Measurements from ENCODE around the gene FRMPD1. TPM values are rescaled to one million over a fixed set of nuclear protein-coding genes. Genes with fewer than 3 reads are reported as not detected.

The FRMPD1 gene
- polyA plus RNA-seq, 3 donors from 2014 or later: not detected

DNA sequence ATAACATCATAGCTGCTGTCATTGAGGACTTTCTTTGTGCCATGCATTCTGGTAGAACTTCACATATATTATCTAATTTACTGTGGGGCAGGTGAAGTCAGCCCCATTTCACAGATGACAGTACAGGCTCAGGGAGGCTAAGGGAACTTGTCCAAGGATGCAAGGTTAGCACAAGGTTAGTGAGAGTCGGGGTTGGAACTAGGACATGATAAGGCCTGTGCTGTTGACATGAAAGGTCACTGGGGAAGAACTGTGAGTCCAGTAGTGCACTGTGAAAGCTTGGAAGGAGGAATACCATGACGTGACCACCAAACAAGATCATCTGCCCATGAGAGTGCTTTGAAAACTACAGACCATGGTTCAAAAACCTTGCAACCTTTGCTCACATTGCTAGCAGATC, 26.7 kb downstream of the FRMPD1 start:
- no peaks in the 10 kb centered on the region for H3K9me3 Mint-ChIP-seq
- no peak overlapping the region for H3K27ac Mint-ChIP-seq

DNA sequence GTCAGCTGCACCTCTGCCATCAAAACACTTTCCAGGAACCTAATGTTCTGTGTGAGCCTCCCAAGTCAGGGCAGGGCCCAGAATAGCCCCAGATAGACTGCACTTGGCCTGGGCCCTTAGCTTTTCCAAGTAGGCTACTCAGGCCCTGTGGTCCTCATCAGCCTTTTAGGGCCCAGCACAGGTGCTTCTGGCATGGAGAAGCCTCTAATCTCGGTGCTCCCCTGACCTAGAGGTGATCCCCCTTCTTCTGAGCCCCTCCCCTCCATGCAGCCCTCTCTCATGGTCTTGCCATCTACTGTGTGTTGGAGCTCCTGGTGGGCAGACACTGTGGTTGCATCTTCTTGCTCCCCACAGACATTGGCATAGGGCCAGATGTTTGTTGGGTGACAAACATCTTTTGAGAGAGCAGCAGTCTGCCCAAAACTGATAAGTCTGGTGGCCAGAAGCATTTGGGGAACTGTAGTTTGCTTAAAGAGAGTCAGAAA, 28.1 kb downstream of the FRMPD1 start:
- peak in 1 of 3 donors; percentile 2 for DNase-seq
- no peaks in the 10 kb centered on the region for H3K36me3 Mint-ChIP-seq
- H3K27ac Mint-ChIP-seq: no peak overlapping the region
- no peak overlapping the region for H3K4me3 Mint-ChIP-seq
- H3K27me3 Mint-ChIP-seq (ENCODE audit: low read depth in 3 of 3): peaks cover 5 to 7% (median 6%) of the 10 kb centered on the region in 3 donors
- no peaks in the 10 kb centered on the region for H3K4me1 Mint-ChIP-seq
- H3K9me3 Mint-ChIP-seq: no peaks in the 10 kb centered on the region

More for the DNA sequence above, 26.7 kb downstream of the FRMPD1 start:
- no peak overlapping the region for H3K4me3 Mint-ChIP-seq
- H3K4me1 Mint-ChIP-seq: no peaks in the 10 kb centered on the region
- no peak for DNase-seq
- H3K36me3 Mint-ChIP-seq: no peaks in the 10 kb centered on the region
- peaks cover 3 to 6% (median 4%) of the 10 kb centered on the region in 3 donors for H3K27me3 Mint-ChIP-seq (ENCODE audit: low read depth in 3 of 3)

DNA sequence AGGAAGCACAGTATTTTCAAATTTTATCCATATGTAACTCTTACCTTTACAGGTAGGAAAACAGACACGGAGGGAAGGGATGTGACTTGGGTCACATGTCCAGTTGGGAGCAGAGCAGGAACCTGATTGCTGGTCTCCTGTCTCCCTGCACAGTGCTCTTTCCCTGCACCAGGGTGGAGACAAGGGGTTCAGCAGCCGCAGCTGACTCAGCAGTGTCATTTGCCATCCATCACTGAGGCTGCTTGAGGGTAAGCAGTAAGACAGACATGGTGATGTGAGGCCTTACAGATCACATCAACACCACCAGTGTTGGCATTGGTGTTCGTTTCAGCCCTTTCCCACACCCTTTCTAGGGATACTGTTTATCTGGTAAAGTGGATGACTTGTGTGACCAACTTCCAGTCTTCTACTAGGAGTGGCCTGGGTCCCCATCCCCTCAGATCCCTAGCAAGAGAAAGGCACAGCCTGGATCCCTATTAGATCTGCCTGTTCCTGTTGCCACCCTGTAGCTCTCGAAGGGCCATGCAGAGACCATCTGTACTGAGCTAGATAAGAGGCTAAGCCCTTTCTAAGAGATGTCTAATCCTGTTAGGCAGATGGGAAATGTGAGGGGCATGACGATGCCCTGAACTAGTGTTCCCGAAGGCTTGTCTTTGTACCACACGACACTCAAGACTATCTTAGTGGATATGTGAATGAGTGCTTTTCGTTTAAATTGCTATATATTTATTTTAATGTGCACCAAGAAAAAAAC, 29.1 kb downstream of the FRMPD1 start:
- DNase-seq: no peak
- no peak overlapping the region for H3K27ac Mint-ChIP-seq
- H3K4me3 Mint-ChIP-seq: no peak overlapping the region
- no peaks in the 10 kb centered on the region for H3K36me3 Mint-ChIP-seq
- peaks cover 6 to 9% (median 7%) of the 10 kb centered on the region in 3 donors for H3K27me3 Mint-ChIP-seq (ENCODE audit: low read depth in 3 of 3)
- no peaks in the 10 kb centered on the region for H3K9me3 Mint-ChIP-seq
- no peaks in the 10 kb centered on the region for H3K4me1 Mint-ChIP-seq

DNA sequence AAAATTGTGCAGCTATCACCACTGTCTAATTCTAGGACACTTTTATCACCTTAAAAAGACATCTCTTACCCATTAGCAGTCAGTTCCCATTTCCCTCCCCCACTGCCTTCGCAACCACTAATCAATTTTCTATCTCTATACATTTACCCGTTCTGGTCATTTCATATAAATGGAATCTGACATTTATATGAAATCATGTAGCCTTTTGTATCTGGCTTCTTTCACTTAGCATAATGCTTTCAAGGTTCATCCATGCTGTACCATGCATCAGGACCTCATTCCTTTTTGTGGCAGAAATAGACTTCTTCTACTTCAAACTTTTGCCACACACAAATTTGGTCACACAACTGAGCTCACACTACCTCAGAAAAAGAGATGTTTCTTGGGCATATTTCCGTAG, 32.2 kb downstream of the FRMPD1 start:
- peaks cover 6 to 10% (median 9%) of the 10 kb centered on the region in 3 donors for H3K27me3 Mint-ChIP-seq (ENCODE audit: low read depth in 3 of 3)

DNA sequence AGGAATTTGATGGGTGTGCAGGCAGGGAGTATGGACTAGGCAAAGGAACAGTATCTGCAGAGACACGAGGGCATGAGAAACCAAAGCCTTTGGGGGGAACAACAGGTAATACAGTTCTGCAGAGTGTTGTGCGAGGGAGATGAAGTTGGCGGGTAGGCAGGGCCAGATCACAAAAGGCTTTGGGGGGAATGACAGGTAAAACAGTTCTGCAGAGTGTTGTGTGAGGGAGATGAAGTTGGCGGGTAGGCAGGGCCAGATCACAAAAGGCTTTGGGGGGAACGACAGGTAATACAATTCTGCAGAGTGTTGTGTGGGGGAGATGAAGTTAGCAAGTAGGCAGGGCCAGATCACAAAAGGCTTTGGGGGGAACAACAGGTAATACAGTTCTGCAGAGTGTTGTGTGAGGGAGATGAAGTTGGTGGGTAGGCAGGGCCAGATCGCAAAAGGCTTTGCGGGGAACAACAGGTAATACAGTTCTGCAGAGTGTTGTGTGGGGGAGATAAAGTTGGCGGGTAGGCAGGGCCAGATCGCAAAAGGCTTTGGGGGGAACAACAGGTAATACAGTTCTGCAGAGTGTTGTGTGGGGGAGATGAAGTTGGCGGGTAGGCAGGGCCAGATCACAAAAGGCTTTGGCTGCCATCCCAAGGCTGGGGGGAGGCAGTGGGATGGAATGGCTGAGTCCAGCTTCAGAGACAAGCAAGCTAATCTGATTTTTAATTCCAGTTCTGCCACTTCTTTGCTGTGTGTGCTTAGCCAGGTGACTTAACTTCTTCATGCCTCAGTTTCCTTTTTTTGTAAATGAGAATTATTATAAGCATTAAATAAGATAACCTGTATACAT, 33.0 kb downstream of the FRMPD1 start:
- DNase-seq: no peak
- H3K27me3 Mint-ChIP-seq (ENCODE audit: low read depth in 3 of 3): peaks cover 6 to 10% (median 7%) of the 10 kb centered on the region in 3 donors
- no peaks in the 10 kb centered on the region for H3K9me3 Mint-ChIP-seq
- no peaks in the 10 kb centered on the region for H3K36me3 Mint-ChIP-seq
- no peak overlapping the region for H3K4me3 Mint-ChIP-seq
- no peak overlapping the region for H3K27ac Mint-ChIP-seq
- H3K4me1 Mint-ChIP-seq: no peaks in the 10 kb centered on the region

More for the DNA sequence above, 32.2 kb downstream of the FRMPD1 start:
- no peaks in the 10 kb centered on the region for H3K4me1 Mint-ChIP-seq
- H3K9me3 Mint-ChIP-seq: no peaks in the 10 kb centered on the region
- no peak overlapping the region for H3K27ac Mint-ChIP-seq
- no peak overlapping the region for H3K4me3 Mint-ChIP-seq
- DNase-seq: no peak
- H3K36me3 Mint-ChIP-seq: no peaks in the 10 kb centered on the region

DNA sequence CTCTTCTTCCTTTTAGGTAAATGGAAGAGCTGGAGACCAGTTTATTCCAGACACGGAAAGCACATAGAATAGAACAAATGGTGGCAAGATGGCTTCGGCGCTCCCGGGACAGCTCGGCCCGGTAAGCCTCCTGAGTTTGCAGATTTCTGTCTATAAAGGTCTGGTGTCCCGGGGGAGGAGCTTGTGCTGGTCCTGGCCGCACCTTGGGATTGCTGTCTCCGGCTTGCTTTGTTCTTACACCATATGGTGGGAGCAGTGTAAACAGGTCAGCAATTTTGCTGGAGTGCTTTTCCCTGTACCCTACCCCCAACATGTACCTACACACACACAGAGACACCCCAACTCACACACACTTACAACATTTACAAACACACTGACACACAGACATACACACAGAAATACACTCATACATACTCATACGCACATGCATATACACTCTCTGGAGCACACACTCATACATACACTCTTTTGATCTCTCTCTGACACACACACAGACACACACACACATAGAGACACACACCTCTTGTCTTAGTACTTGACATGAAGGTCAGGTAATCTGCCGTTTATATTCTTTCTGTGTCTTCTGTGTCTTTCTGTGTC, 42.0 kb downstream of the FRMPD1 start:
- H3K36me3 Mint-ChIP-seq: no peaks in the 10 kb centered on the region
- H3K4me3 Mint-ChIP-seq: no peak overlapping the region
- H3K27me3 Mint-ChIP-seq (ENCODE audit: low read depth in 3 of 3): peaks cover 10 to 21% (median 12%) of the 10 kb centered on the region in 3 donors
- no peaks in the 10 kb centered on the region for H3K4me1 Mint-ChIP-seq
- DNase-seq: no peak
- no peaks in the 10 kb centered on the region for H3K9me3 Mint-ChIP-seq
- no peak overlapping the region for H3K27ac Mint-ChIP-seq

DNA sequence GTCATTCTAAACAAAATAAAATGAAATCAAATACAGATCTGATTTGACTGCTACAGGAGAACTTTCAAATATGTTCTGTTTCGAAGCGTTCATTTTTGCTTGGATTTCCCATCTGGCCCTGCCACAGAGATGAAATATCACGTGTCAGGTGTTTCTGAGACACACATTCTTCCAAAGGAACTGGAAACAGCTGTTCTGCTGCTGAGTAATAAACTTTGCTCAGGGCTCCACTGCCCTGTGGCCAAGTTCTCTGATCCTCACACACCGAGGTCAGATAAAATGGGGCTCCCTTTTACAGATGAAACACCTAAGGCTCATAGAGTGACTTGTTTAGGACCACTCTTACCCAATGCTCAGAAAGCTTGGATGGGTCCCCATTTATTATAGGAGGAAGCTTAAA, 42.5 kb downstream of the FRMPD1 start:
- Mint-ChIP-seq H3K27ac (no peak overlapping the region), H3K9me3 (no peaks in the 10 kb centered on the region), H3K4me1 (no peaks in the 10 kb centered on the region), H3K36me3 (no peaks in the 10 kb centered on the region), H3K4me3 (no peak overlapping the region), H3K27me3 (ENCODE audit: low read depth in 3 of 3) (peaks cover 12 to 23% (median 12%) of the 10 kb centered on the region in 3 donors)
- no peak for DNase-seq

DNA sequence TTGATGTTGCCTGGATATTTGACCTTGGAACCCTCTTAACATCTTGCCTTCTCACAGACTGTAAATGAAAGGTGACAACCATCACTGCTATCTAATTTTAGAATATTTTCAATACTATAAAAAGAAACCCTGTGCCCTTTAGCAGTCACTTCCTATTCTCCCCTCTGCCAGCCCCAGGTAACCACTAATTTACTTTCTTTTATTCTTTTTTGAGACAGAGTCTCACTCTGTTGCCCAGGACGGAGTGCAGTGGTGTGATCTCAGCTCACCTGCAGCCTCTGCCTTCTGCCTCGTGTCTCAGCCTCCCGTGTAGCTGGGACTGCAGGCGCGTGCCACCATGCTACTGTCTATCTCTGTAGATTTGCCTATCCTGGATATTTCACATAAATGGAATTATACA, 43.6 kb downstream of the FRMPD1 start:
- no peaks in the 10 kb centered on the region for H3K36me3 Mint-ChIP-seq
- no peak for DNase-seq
- H3K27me3 Mint-ChIP-seq (ENCODE audit: low read depth in 3 of 3): peaks cover 11 to 24% (median 12%) of the 10 kb centered on the region in 3 donors
- no peaks in the 10 kb centered on the region for H3K4me1 Mint-ChIP-seq
- H3K4me3 Mint-ChIP-seq: no peak overlapping the region
- H3K9me3 Mint-ChIP-seq: no peaks in the 10 kb centered on the region
- H3K27ac Mint-ChIP-seq: no peak overlapping the region

DNA sequence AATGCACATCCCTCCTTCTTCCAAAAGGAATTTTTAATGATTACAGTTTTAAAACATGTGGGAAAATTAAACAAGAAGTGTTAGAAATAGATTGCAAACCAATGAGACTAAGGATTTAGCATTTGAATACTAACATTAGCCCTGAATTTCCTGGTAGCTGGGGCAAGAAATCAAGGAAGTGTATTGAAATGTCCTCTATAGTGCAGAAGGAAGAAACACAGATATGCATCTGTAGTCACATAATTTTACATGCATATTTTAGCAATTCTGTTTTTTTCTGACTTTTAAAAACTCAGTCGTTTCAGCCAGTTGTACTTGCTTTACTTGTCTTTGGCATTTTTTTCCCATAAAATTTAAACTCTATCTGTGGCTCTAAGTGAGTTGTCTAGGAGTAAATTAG, 45.8 kb downstream of the FRMPD1 start:
- Mint-ChIP-seq H3K4me1 (no peaks in the 10 kb centered on the region), H3K9me3 (no peaks in the 10 kb centered on the region), H3K27me3 (ENCODE audit: low read depth in 3 of 3) (peaks cover 5 to 21% (median 12%) of the 10 kb centered on the region in 3 donors), H3K36me3 (no peaks in the 10 kb centered on the region), H3K4me3 (no peak overlapping the region), H3K27ac (no peak overlapping the region)
- no peak for DNase-seq

DNA sequence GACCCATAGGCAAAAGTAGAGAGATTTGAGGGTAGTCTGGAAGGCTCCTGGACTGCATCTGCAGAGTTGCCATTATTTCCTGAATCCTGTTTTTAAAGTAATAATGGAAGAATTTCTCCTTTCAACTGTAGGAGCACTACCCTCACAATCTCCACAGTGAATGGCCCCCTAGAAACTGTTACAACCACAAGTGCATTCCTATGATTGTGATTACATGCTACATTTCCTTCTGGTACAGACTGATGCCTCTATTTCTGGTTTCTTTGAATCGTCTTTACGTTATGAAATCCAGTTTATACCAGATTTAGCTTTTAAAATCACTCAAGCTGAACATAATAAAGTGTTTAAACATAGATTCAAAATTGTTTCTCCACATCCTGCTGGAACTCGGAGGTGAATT, 49.4 kb downstream of the FRMPD1 start:
- DNase-seq: no peak
- Mint-ChIP-seq H3K27ac (no peak overlapping the region), H3K4me1 (no peaks in the 10 kb centered on the region), H3K27me3 (ENCODE audit: low read depth in 3 of 3) (peaks cover 2 to 8% (median 3%) of the 10 kb centered on the region in 3 donors), H3K9me3 (no peaks in the 10 kb centered on the region), H3K4me3 (no peak overlapping the region), H3K36me3 (no peaks in the 10 kb centered on the region)

DNA sequence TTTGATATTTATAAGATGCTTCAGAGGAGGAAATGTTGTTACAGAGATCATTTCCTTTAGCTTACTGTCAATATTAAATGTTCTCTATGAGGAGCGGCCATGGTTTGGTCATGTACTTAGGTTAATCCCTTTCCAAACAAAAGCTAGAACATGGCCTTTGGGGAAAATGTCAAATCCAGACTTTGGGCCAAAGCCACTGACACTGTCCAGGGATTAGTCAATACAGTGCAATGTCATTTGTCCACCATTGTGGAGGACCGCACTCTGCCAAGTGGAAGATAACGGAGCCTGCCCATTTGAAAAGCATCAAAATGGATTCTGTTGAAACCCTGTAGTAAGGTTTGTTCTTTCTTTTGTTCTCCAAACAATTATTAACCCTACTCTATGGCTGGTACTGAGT, 50.1 kb downstream of the FRMPD1 start:
- Mint-ChIP-seq H3K27me3 (ENCODE audit: low read depth in 3 of 3) (peaks cover 2 to 5% (median 3%) of the 10 kb centered on the region in 3 donors), H3K36me3 (no peaks in the 10 kb centered on the region), H3K4me1 (no peaks in the 10 kb centered on the region), H3K4me3 (no peak overlapping the region), H3K27ac (no peak overlapping the region), H3K9me3 (no peaks in the 10 kb centered on the region)
- no peak for DNase-seq

DNA sequence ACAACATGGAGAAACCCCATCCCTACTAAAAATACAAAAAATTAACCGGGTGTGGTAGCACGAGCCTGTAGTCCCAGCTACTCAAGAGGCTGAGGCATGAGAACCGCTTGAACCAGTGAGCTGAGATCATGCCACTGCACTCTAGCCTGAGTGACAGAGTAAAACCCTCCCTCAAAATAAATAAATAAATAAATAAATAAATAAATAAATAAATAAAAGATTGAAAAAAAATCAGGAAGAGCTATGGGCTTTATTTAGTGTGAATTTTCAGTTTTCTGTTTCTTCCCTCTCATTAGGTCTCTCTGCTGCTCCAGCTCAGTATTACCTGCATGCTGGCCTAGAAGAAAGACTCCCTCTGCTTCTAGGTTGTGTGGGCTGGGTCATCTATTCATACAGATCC, 55.0 kb downstream of the FRMPD1 start:
- Mint-ChIP-seq H3K4me3 (no peak overlapping the region), H3K27ac (no peak overlapping the region), H3K4me1 (no peaks in the 10 kb centered on the region), H3K36me3 (no peaks in the 10 kb centered on the region), H3K9me3 (no peaks in the 10 kb centered on the region), H3K27me3 (ENCODE audit: low read depth in 3 of 3) (peaks cover 0 to 6% (median 1%) of the 10 kb centered on the region in 3 donors)
- no peak for DNase-seq

DNA sequence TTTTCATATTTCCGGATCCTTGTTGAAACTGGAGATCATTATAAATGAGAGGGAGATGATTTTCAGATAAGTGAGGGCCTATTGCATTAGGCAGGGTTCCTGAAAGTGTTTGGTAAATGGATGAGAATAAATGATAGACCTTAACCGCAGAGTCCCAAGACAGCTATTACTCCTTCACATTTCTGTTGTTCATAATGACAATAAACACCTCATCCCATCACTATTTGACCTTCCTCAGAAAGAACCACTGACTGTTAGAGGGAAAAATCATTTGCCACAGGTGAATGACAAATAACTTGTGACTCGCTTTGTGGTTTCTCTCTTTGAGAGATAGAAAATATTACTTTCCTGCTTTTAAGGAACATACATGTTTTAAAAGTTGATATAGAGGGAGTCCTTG, 55.5 kb downstream of the FRMPD1 start:
- H3K9me3 Mint-ChIP-seq: no peaks in the 10 kb centered on the region
- DNase-seq: no peak
- no peaks in the 10 kb centered on the region for H3K4me1 Mint-ChIP-seq
- H3K36me3 Mint-ChIP-seq: no peaks in the 10 kb centered on the region
- H3K27ac Mint-ChIP-seq: no peak overlapping the region
- H3K27me3 Mint-ChIP-seq (ENCODE audit: low read depth in 3 of 3): peaks cover 0 to 5% (median under 1%) of the 10 kb centered on the region in 3 donors
- no peak overlapping the region for H3K4me3 Mint-ChIP-seq

DNA sequence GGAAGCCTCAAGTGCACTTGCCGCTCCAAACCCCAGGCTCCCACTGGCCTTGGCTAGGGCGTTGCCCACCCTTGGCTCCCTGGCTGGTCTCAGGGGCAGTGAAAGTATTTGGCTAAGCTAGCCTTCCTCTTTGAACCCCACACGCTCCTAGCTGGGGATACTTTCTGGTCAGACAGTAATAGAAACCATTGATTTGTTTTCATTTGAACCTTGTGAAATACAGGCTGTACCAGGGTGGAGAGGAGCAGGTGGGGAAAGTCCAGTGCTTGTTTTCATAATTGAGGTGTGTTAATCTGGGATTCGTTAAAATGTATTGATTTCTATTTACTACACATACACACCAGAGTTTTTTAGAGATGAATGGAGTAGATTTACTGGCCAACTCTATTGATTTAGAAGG, 57.0 kb downstream of the FRMPD1 start:
- H3K9me3 Mint-ChIP-seq: no peaks in the 10 kb centered on the region
- H3K27ac Mint-ChIP-seq: no peak overlapping the region
- no peaks in the 10 kb centered on the region for H3K4me1 Mint-ChIP-seq
- no peak for DNase-seq
- H3K36me3 Mint-ChIP-seq: no peaks in the 10 kb centered on the region
- peaks cover 0 to 4% (median 0%) of the 10 kb centered on the region in 3 donors for H3K27me3 Mint-ChIP-seq (ENCODE audit: low read depth in 3 of 3)
- H3K4me3 Mint-ChIP-seq: no peak overlapping the region
